HUDEP-2 (cell line): ENCODE results near the gene KCNJ12.
"Not testable (repeated sequence)": the region's sequence is repeated elsewhere in the genome, so short reads cannot be mapped to it uniquely, and the experiment has no call there.

Experiments
- DNase-seq, 76 experiments: peaks; one replicate each; lab custom pipeline; 2025; ENCODE audit not compliant: unreplicated experiment in 76 of 76; lab: John Stamatoyannopoulos, UW

Gene KCNJ12

GRCh38 chr17:21376081-21376758 is at the start of gene KCNJ12:
Gene KCNJ12, plus strand, starts transcription at chr17:21376357. Its CDS starts 38,986 bp downstream, at chr17:21415343.
- peak in 11 of 76 experiments; percentile 7 to 28 (median 18) for DNase-seq

DNA sequence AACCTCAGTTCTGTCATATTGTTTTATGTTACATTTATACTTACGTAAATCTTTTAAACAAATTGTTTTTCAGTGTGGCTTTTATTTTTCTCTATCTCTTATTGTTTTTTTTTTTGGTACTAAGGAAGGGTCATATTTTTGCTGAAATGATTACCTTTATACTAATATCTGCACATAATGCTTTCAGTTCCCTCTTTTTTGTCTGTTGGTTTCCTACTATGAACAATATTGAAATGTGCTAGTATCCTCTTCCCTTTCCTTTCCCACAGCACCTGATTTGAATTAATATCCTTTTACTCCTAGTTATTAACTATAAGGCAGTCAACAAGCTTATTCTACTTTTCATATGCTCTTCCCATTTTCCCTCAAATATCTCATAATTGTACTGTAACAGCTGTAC is 48.2 kb upstream of the KCNJ12 start:
- DNase-seq: not testable (repeated sequence)

- DNase-seq: not testable (repeated sequence)
Observed at GRCh38 chr17:21328778-21329177, 47.4 kb upstream of the KCNJ12 start.

GRCh38 chr17:21330436-21331160 is 45.6 kb upstream of the KCNJ12 start:
- no peak for DNase-seq

DNA sequence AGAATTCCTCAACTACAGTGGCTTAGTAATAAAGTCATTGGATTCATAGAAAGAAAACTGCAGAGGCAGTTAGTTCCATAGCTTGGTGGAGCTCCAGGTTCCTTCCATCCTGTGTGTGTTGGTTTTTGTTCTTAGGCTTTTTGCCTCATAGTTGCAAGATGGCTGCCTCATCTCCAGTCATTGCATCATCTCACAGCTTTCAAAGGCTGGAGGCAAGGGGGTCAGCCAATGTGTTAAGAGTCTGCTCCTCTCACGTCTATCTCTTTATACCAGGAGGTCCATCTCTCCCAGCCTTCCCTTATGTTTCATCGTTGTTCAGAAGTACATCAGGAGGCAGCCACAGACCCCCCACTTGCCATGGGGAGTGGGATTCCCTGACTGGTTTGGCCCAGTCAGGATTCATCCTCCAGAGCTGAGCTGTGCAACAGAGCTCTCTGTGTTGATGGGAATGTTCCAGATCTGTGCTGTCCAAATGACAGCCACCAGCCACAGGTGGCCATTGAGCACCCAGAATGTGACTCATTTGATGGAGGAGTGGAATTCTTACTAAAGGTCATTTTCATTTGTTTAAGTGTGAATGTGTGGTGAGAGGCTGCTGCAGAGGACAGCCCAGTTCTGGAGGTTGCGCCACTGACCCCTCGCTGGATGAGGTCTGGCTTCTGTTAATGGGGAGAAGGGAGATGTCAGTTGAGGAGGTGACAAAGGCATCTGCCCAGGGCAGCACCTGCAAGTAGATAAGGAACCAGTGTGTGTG is 39.4 kb upstream of the KCNJ12 start:
- DNase-seq: not testable (repeated sequence)

DNA sequence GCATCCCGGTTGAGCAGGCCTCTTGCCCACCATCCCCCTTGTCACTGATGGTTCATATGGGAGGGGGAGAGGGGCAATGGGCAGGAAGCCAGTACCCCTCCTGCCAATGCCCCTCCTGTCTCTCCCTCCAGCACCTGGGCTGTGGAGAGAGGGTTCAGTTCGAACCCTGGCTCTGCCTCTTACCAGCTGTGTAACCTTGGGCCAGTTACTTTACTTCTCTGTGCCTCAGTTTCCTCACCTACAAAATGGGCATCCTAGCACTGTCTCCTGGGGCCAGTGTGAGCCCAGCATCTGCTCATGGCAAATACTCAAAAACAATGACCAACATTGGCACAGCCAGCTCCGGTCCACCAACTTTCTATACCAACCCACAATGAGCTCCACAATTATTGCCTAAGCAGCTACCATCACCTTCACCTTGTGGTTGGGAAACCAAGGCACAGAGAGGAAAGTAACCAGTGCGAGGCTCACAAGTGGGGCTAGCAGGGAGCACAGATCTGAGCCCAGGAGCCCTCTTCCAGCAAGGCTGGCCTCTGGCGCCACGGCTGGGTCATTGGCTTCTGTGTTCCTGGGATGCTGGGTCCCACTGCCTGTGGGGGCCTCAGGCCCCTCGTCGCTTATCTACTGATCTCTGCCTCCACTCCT is 38.1 kb upstream of the KCNJ12 start:
- not testable (repeated sequence) for DNase-seq

- no peak for DNase-seq
Observed at GRCh38 chr17:21339011-21339410, 37.1 kb upstream of the KCNJ12 start.

DNA sequence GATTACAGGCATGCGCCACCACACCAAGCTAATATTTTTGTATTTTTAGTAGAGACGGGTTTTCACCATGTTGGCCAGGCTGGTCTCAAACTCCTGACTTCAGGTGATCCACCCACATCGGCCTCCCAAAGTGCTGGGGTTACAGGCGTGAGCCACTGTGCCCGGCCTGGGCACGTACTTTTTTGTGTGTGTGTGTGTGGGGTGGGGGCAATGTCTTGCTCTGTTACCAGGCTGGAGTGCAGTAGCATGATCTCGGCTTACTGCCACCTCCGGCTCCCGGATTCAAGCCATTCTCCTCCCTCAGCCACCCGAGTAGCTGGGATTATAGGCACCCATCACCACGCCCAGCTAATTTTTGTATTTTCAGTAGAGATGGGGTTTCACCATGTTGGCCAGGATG is 36.6 kb upstream of the KCNJ12 start:
- not testable (repeated sequence) for DNase-seq

DNA sequence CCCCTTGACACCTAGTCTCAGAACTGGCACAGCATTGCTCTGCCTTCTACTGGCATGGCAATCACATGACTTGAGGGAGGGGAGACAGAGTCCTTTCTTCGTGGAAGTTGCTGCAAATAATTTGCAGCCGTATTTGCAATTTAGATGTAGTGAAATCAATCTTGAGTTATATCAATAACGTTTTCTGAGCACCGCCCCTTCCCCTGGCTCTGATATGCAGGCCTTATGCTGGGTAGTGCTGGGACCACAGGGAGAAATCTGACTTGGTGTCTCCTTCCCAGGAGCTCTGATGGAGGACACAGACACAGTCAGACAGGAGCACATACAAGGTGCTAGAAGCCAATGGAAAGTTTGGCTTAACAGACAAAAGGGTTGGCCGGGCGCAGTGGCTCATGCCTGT is 35.8 kb upstream of the KCNJ12 start:
- DNase-seq: not testable (repeated sequence)

DNA sequence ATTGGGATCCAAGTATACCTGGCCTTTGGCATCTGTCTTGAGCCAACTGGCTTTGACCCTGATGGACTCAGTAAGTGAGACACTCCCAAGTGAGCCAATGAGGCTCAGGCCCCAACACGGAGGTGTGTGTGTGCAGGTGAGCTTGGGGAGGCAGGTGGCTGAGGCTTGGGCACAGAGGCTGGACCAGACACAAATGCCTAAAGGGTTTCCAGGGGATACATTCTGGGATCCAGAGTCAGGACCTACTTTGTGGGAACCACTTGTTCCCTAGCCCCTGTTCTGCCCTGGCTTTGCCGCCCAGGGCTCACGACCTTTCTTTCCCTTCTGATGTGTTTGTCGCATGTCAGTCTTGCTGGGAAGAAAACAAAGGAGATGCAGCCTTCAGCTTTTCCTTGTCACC is 34.9 kb upstream of the KCNJ12 start:
- not testable (repeated sequence) for DNase-seq

DNA sequence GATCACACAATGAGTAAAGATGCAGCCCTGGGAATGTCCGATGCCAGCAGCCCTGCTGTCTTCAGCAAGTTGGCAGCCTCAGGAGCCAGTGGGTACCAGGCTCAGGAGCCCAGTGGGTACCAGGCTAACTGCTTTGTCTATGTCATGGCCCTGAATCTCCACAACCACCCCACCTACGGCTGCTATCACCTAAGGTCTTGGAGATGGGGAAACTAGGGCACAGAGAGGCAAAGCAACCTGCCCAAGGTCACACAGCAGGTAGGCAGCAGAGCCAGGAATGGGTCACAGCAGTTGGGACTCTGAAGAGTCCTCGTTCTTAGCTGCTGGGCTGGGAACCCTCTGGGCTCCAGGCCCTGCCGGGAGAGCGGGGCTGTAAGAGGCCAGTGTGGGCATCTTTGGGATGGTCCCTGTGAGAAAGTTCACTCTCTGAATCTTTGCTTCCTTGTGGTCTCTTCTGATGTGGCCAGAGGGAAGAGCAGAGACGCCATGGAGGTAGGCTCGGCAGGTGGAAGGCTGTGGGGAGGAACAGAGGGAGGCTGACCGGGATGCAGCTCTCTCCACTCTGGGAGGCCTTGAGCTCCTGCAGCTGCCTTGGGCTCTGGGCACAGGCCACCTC is 34.1 kb upstream of the KCNJ12 start:
- not testable (repeated sequence) for DNase-seq

DNA sequence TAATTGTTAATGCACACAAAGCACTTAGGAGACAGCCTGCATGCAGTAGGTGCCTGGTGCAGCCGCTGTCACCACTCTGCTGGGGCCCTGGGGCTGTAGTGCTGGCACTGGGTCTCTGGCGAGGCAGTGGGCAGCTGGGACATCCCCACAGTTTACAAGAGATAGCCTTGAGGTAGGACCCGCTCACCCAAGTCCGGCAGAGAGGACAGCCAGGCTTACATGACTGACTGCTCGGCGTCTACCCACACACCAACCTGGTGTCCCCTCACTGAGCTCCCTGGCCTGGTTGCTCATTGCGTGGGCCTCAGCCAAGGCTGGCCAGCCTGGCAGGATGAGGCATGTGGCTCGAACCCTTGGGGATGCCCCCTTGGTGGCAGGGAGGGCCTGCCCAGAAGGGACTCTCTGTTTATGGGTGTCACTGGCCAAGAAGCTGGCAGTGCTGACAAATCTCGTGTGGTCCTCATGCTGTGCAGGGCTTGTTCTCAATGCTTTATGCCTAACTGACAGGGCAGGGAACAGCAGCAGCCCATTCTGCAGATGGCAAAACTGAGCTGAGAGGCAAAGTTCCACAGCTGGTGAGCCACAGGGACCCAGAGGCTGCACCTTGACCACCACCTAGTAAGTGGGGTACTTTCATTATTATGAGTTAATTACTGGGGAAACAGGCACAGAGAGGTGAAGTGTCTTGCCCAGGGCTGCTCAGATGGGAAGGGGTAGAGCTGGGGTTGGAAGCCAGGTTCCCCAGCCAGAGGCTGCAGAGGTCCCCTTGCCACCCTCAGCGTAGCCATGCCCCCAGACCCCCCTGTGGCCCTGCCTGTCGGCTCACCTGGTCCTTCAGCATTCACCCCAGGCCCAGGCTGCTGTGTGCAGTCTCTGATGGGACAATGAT is 32.9 kb upstream of the KCNJ12 start:
- DNase-seq: not testable (repeated sequence)

GRCh38 chr17:21344801-21345200 is 31.4 kb upstream of the KCNJ12 start:
- not testable (repeated sequence) for DNase-seq

GRCh38 chr17:21345236-21345635 is 30.9 kb upstream of the KCNJ12 start:
- DNase-seq: no peak

DNA sequence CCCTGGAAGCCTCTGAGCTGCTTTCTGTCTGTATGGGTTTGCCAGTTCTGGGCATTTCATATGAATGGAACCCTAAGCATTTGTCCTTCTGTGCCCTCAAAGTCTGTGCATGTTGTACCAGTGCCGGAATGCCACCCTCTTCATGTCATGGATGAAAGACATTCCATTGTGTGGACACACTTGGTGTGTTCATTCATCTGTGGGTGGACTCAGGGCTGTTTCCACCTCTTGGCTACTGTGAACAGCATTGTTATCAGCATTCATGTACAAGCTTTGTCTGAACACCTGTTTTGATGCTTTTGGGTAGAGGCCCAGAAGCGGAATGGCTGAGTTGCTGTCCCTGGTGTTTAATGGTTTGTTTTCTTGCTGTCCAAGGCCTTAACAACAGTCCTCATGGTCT is 30.1 kb upstream of the KCNJ12 start:
- DNase-seq: not testable (repeated sequence)

GRCh38 chr17:21346651-21347250 is 29.4 kb upstream of the KCNJ12 start:
- peak in 3 of 76 experiments; percentile 11 to 19 (median 12) for DNase-seq

DNA sequence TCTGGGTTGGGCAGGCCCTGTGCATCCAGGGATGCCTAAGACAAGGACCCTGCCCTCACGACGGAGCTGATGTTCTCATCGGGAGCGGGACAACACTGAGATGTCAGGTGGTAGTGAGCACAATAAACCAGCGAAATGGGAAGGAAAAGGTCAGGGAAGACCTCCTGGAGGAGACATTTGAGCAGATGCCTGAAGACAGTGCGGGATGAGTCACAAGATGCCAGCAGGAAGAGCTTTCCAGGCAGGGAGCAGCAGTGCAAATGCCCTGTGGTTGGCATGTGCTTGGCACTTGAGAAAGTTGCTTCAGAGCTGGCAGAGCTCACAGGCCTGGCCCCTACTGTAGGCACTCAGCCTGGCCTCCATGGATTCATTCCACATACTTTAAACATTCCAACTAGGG is 28.5 kb upstream of the KCNJ12 start:
- not testable (repeated sequence) for DNase-seq

DNA sequence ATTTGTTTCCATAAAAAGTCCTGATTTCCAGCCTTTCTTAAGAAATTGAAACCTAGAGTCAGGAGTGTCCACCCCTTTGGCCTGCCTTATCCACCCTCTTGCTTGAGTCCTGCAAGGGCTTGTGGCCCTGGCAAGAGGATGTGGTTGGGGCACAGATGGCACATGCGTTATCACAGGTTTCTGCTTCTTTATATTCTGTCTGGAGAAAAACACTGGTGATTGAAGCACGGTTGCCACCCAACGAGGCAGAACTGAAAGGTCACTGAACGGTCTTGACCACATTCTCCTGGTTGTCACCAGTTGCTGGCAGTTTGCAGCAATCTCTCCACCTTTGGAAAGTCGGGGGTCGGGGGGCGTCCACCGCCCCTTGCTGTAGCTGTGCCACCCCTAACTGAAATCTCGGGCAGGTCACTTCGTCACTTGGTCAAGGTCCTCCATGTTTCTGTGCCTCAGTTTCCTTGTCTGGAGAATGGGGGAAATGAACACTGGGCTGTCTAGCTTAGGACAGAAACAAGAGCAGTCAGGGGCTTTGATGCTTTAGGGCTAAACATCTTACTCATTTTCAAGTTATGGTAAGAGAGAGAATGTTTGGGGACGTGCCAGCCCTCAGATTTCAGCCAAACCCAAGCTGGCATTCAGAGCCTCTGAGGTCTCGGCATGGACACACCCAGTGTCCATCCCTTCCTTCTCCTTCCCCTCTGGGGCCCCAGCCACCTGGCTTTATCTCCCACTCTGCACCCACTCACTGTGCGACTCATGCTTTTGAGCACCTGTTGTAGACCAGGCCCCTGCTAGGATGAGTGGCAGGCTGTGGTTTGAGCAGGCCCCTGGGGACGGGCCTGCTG is 27.9 kb upstream of the KCNJ12 start:
- not testable (repeated sequence) for DNase-seq
